Neural crest cell (in vitro differentiated cells): ENCODE data around the gene EFCAB12. TPM values are rescaled to one million over a fixed set of nuclear protein-coding genes. Genes with fewer than 3 reads are reported as not detected.
"Not testable (repeated sequence)": the region's sequence is repeated elsewhere in the genome, so short reads cannot be mapped to it uniquely, and the experiment has no call there.

Experiments used
- DNase-seq: peaks from one replicate; pipeline ENCODE4 v3.0.0; 2021; ENCODE audit warnings: low read depth, mixed read lengths, low spot score
- H3K27ac Mint-ChIP-seq: one replicate; pipeline ENCODE4 v1.8.0; 2021; ENCODE audit warnings: mild to moderate bottlenecking, mixed read lengths; ENCODE audit not compliant: unreplicated experiment
- H3K27me3 Mint-ChIP-seq: 2 replicates; pipeline ENCODE4 v1.8.0; 2021; ENCODE audit warnings: low read depth, mild to moderate bottlenecking, mixed read lengths
- H3K36me3 Mint-ChIP-seq: 2 replicates; pipeline ENCODE4 v1.8.0; 2021; ENCODE audit warnings: low read depth, mild to moderate bottlenecking, mixed read lengths
- H3K4me1 Mint-ChIP-seq: 2 replicates; pipeline ENCODE4 v1.8.0; 2021; ENCODE audit warnings: mixed read lengths
- H3K4me3 Mint-ChIP-seq: one replicate; pipeline ENCODE4 v1.8.0; 2021; ENCODE audit warnings: mild to moderate bottlenecking, mixed read lengths
- H3K9me3 Mint-ChIP-seq: 2 replicates; pipeline ENCODE4 v1.8.0; 2021; ENCODE audit warnings: mixed read lengths
- CTCF ChIP-seq: fragments of 200-600 bp; sonication (generic); conservative IDR thresholded peaks from 2 replicates; pipeline ENCODE4 v1.5.0; 2021; ENCODE audit warnings: antibody characterized with exemption, mild to moderate bottlenecking
- total RNA-seq: library from RNA; stranded (reverse); gene quantifications from 2 replicates; pipeline ENCODE4 v1.2.1, GENCODE V29; 2021

The EFCAB12 gene
- total RNA-seq, 1 donor from 2014 or later = 3.1 TPM

GRCh38 chr3:129366312-129366831, 62.1 kb downstream of the EFCAB12 start:
- no peaks in the 10 kb centered on the region for H3K9me3 Mint-ChIP-seq
- no peak overlapping the region for H3K27ac Mint-ChIP-seq
- no peaks in the 10 kb centered on the region for H3K27me3 Mint-ChIP-seq
- TF ChIP-seq CTCF = no peak
- H3K4me3 Mint-ChIP-seq = no peak overlapping the region
- no peak for DNase-seq
- H3K36me3 Mint-ChIP-seq = no peaks in the 10 kb centered on the region
- no peaks in the 10 kb centered on the region for H3K4me1 Mint-ChIP-seq

- Mint-ChIP-seq H3K27me3 (no peaks in the 10 kb centered on the region), H3K27ac (peak overlapping the region; percentile 76), H3K9me3 (no peaks in the 10 kb centered on the region), H3K4me3 (no peak overlapping the region), H3K36me3 (peaks cover 3% of the 10 kb centered on the region), H3K4me1 (no peaks in the 10 kb centered on the region)
- DNase-seq = no peak
- no peak for TF ChIP-seq CTCF
Measured at GRCh38 chr3:129365296-129366136, 62.9 kb downstream of the EFCAB12 start.

GRCh38 chr3:129364811-129365210, 63.6 kb downstream of the EFCAB12 start:
- H3K27ac Mint-ChIP-seq, H3K4me1 Mint-ChIP-seq, H3K27me3 Mint-ChIP-seq, H3K4me3 Mint-ChIP-seq, H3K36me3 Mint-ChIP-seq, DNase-seq, H3K9me3 Mint-ChIP-seq: not testable (repeated sequence)

- not testable (repeated sequence) for H3K4me3 Mint-ChIP-seq, H3K4me1 Mint-ChIP-seq, H3K27ac Mint-ChIP-seq, DNase-seq, H3K27me3 Mint-ChIP-seq, H3K36me3 Mint-ChIP-seq, H3K9me3 Mint-ChIP-seq
Measured at GRCh38 chr3:129363356-129363755, 65.1 kb downstream of the EFCAB12 start.

GRCh38 chr3:129360705-129361460, 67.6 kb downstream of the EFCAB12 start:
- no peak for DNase-seq
- H3K4me3 Mint-ChIP-seq = no peak overlapping the region
- no peaks in the 10 kb centered on the region for H3K4me1 Mint-ChIP-seq
- no peaks in the 10 kb centered on the region for H3K27me3 Mint-ChIP-seq
- no peak for TF ChIP-seq CTCF
- no peak overlapping the region for H3K27ac Mint-ChIP-seq
- H3K9me3 Mint-ChIP-seq = no peaks in the 10 kb centered on the region
- peaks cover 3% of the 10 kb centered on the region for H3K36me3 Mint-ChIP-seq

GRCh38 chr3:129360171-129360611, 68.2 kb downstream of the EFCAB12 start:
- no peak for DNase-seq
- H3K4me3 Mint-ChIP-seq = no peak overlapping the region
- H3K9me3 Mint-ChIP-seq = no peaks in the 10 kb centered on the region
- no peak for TF ChIP-seq CTCF
- no peaks in the 10 kb centered on the region for H3K4me1 Mint-ChIP-seq
- H3K27me3 Mint-ChIP-seq = no peaks in the 10 kb centered on the region
- H3K36me3 Mint-ChIP-seq = peaks cover 3% of the 10 kb centered on the region
- H3K27ac Mint-ChIP-seq = no peak overlapping the region
